ENCODE data around the gene PLEKHJ1. TPM values are rescaled to one million over a fixed set of nuclear protein-coding genes. Genes with fewer than 3 reads are reported as not detected.

PLEKHJ1 gene
- total RNA-seq, 1 donor from 2014 or later, result 126 TPM

DNA sequence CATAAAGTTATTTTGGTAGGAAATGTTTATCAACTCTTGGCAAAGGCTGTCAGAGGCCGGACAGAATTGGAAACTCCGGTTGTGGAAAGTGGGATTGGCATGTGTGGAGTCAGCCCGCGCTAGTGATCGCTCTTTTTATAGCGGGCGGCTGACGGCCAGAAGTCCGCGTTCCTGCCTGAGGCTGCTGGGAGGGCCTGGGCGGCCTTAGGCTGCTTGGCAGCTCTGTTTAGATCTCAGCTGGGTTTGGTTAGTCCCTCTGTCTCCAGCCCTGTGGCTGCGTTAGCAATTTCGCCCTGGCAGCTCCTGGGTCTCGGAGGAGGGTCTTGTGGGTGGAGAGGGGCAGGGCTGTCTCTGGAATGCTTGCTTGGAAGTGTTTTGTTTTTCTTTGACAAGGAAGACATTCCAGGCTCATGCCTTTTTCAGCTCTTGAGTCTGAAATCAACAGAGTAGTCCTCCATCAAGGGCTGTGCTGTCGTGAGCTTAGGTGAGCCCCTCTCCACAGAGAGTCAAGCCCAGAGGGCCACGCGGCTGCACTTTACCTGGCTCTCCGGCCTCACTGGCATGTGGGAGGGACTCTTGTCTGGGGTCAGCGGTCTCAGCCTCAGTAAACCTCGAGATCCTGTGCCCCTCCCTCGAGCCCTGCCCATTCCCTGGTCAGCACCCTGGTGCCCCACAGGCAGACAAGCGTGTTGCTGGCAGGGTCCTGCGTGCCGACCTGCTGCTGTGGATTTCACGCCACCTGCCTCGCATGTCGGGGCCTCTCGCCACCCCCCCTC lies 49.9 kb downstream of the PLEKHJ1 start:
- Mint-ChIP-seq H3K27me3 (ENCODE audit: unreplicated experiment) (peaks cover 13% of the 10 kb centered on the region), H3K27ac (ENCODE audit: unreplicated experiment) (no peak overlapping the region), H3K4me1 (ENCODE audit: unreplicated experiment) (peaks cover 5% of the 10 kb centered on the region), H3K9me3 (ENCODE audit: unreplicated experiment) (no peaks in the 10 kb centered on the region), H3K4me3 (ENCODE audit: unreplicated experiment) (peak overlapping the region; percentile 65), H3K36me3 (ENCODE audit: low read depth, unreplicated experiment) (peaks cover 20% of the 10 kb centered on the region)
- TF ChIP-seq, protein P1, sequence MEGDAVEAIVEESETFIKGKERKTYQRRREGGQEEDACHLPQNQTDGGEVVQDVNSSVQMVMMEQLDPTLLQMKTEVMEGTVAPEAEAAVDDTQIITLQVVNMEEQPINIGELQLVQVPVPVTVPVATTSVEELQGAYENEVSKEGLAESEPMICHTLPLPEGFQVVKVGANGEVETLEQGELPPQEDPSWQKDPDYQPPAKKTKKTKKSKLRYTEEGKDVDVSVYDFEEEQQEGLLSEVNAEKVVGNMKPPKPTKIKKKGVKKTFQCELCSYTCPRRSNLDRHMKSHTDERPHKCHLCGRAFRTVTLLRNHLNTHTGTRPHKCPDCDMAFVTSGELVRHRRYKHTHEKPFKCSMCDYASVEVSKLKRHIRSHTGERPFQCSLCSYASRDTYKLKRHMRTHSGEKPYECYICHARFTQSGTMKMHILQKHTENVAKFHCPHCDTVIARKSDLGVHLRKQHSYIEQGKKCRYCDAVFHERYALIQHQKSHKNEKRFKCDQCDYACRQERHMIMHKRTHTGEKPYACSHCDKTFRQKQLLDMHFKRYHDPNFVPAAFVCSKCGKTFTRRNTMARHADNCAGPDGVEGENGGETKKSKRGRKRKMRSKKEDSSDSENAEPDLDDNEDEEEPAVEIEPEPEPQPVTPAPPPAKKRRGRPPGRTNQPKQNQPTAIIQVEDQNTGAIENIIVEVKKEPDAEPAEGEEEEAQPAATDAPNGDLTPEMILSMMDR (IDR thresholded peaks at IDR 0.05; ENCODE audit: unreplicated experiment), result no peak
- DNase-seq (ENCODE audit: low spot score), result no peak

DNA sequence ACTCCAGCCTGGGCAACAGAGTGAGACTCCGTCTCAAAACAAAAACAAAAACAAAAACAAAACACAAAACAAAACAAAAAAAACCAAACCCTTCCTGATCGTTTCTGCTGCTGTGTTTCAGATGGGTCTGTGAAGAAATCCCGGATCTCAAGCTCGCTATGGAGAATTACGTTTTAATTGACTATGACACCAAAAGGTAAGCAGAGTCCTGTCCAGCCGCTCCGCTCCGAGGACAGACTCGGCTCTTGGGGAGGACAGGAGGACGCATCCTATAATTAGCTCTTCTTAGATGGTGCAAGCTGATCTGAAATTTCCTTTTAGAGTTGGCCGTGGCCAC lies 50.4 kb downstream of the PLEKHJ1 start:
- H3K27me3 Mint-ChIP-seq (ENCODE audit: unreplicated experiment), result peaks cover 13% of the 10 kb centered on the region
- H3K36me3 Mint-ChIP-seq (ENCODE audit: low read depth, unreplicated experiment), result peaks cover 16% of the 10 kb centered on the region
- peak overlapping the region; percentile 65 for H3K4me3 Mint-ChIP-seq (ENCODE audit: unreplicated experiment)
- H3K4me1 Mint-ChIP-seq (ENCODE audit: unreplicated experiment), result peaks cover 5% of the 10 kb centered on the region
- H3K27ac Mint-ChIP-seq (ENCODE audit: unreplicated experiment), result no peak overlapping the region
- no peak for DNase-seq (ENCODE audit: low spot score)
- TF ChIP-seq, protein P1 (IDR thresholded peaks at IDR 0.05; ENCODE audit: unreplicated experiment), result no peak
- H3K9me3 Mint-ChIP-seq (ENCODE audit: unreplicated experiment), result no peaks in the 10 kb centered on the region

DNA sequence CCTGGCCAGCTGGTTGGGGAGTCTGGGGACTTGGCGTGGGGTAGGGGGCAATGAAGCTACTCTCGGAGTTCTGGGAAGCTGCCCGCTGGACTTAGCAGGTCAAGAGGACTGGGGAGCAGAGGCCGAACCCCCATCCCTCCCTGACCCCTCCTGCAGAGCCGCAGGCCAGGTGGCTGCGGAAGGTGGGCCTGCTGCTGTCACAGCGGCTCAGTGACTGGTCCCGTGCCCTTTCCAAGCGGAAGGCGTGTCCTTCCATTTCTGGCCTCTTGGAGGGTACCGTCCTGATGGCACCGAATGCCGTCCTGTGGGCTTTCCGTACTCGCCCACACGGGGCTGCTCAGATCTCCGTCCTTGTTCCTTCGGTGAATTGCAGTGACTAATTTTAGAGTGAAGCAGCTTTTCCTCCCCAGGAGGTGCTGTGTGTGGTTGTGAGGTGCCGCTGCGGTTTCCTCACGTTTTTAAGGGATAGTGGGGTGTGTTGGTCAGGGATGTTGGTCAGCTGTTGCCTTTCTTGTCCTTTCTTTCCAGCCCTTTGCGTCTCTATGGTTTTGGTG lies 51.6 kb downstream of the PLEKHJ1 start:
- Mint-ChIP-seq H3K36me3 (ENCODE audit: low read depth, unreplicated experiment) (peaks cover 16% of the 10 kb centered on the region), H3K9me3 (ENCODE audit: unreplicated experiment) (no peaks in the 10 kb centered on the region), H3K4me1 (ENCODE audit: unreplicated experiment) (peaks cover 5% of the 10 kb centered on the region), H3K4me3 (ENCODE audit: unreplicated experiment) (peak overlapping the region; percentile 53), H3K27ac (ENCODE audit: unreplicated experiment) (peak overlapping the region; percentile 71), H3K27me3 (ENCODE audit: unreplicated experiment) (peaks cover 13% of the 10 kb centered on the region)
- DNase-seq (ENCODE audit: low spot score), result no peak
- TF ChIP-seq, protein P1 (IDR thresholded peaks at IDR 0.05; ENCODE audit: unreplicated experiment), result no peak

Small RNAs within 50 kb of the gene (microRNA-seq; reads per million reads assigned to microRNA genes)
- 34.9 reads per million, percentile 72 among the genes with 10 or more reads in this experiment for gene MIR1227 (ENCODE audit: unreplicated experiment)
- not detected for gene MIR4321 (ENCODE audit: unreplicated experiment)

Other genes starting within 250 kb of the PLEKHJ1 start
- 80.5 TPM for gene BTBD2, start 220.6 kb downstream of the PLEKHJ1 start, total RNA-seq (ENCODE audit: unreplicated experiment)
- 228 TPM for gene MKNK2, start 185.1 kb downstream of the PLEKHJ1 start, total RNA-seq (ENCODE audit: unreplicated experiment)
- 88.5 TPM for gene MOB3A, start 140.0 kb downstream of the PLEKHJ1 start, total RNA-seq (ENCODE audit: unreplicated experiment)
- gene IZUMO4, start 139.4 kb downstream of the PLEKHJ1 start, total RNA-seq (ENCODE audit: unreplicated experiment), result 8.9 TPM
- 169 TPM for gene AP3D1, start 84.8 kb downstream of the PLEKHJ1 start, total RNA-seq (ENCODE audit: unreplicated experiment)
- 57.1 TPM for gene DOT1L, start 72.4 kb downstream of the PLEKHJ1 start, total RNA-seq (ENCODE audit: unreplicated experiment)
- gene SF3A2, start 495 bp upstream of the PLEKHJ1 start, total RNA-seq (ENCODE audit: unreplicated experiment), result 137 TPM
- 5.6 TPM for gene AMH, start 13.0 kb upstream of the PLEKHJ1 start, total RNA-seq (ENCODE audit: unreplicated experiment)
- not detected for gene JSRP1, start 20.1 kb upstream of the PLEKHJ1 start, total RNA-seq (ENCODE audit: unreplicated experiment)
- 0.97 TPM for gene PEAK3, start 45.8 kb upstream of the PLEKHJ1 start, total RNA-seq (ENCODE audit: unreplicated experiment)
- gene LINGO3, start 71.8 kb upstream of the PLEKHJ1 start, total RNA-seq (ENCODE audit: unreplicated experiment), result not detected
- 108 TPM for gene LSM7, start 92.3 kb upstream of the PLEKHJ1 start, total RNA-seq (ENCODE audit: unreplicated experiment)
- gene SPPL2B, start 92.4 kb upstream of the PLEKHJ1 start, total RNA-seq (ENCODE audit: unreplicated experiment), result 75.2 TPM
- not detected for gene TMPRSS9, start 123.9 kb upstream of the PLEKHJ1 start, total RNA-seq (ENCODE audit: unreplicated experiment)
- 117 TPM for gene TIMM13, start 191.3 kb upstream of the PLEKHJ1 start, total RNA-seq (ENCODE audit: unreplicated experiment)
- gene LMNB2, start 220.6 kb upstream of the PLEKHJ1 start, total RNA-seq (ENCODE audit: unreplicated experiment), result 49.6 TPM
- gene GADD45B, start 239.8 kb upstream of the PLEKHJ1 start, total RNA-seq (ENCODE audit: unreplicated experiment), result 1.2 TPM